Right lobe of liver (tissue), 6 donors: ENCODE results near the gene STPG1. TPM values are rescaled to one million over a fixed set of nuclear protein-coding genes. Genes with fewer than 3 reads are reported as not detected.

ENCODE experiments used
- ATAC-seq, 4 donors: fragments of 200-7000 bp; cut with Tn5 transposase; one replicate each; pipeline ENCODE4 v1.9.1; 2020; ENCODE audit warnings: mild to moderate bottlenecking in 4 of 4, moderate library complexity in 4 of 4
- DNase-seq, 3 donors: peaks; one replicate each; pipeline ENCODE4 v3.0.0-alpha.2; 2020
- H3K27ac ChIP-seq, 3 donors: fragments of 200-600 bp; one replicate each; pipeline ENCODE4 v1.8.0; 2022
- H3K27me3 ChIP-seq, 2 donors: fragments of 200-600 bp; one replicate each; pipeline ENCODE4 v1.8.0; 2022
- H3K36me3 ChIP-seq, 4 donors: fragments of 200-600 bp; sonication (generic) in 1 of 4; one replicate each; pipeline versions ENCODE4 v1.5.1 to v1.8.0; 2017 to 2022; ENCODE audit warnings: control low read depth in 1 of 4
- H3K4me1 ChIP-seq, 4 donors: fragments of 200-600 bp; sonication (generic) in 1 of 4; one replicate each; pipeline versions ENCODE4 v1.5.1 to v1.8.0; 2017 to 2022; ENCODE audit warnings: control low read depth in 1 of 4
- H3K4me3 ChIP-seq, 3 donors: fragments of 200-600 bp; one replicate each; pipeline ENCODE4 v1.8.0; 2022
- H3K9me3 ChIP-seq, 4 donors: fragments of 200-600 bp; sonication (generic) in 1 of 4; one replicate each; pipeline versions ENCODE4 v1.5.1 to v1.8.0; 2017 to 2022; ENCODE audit warnings: control low read depth in 1 of 4
- POLR2A ChIP-seq: fragments of 450-650 bp; IDR thresholded peaks from one replicate; pipeline ENCODE4 v1.6.1; 2017; ENCODE audit warnings: antibody characterized with exemption, mild to moderate bottlenecking
- WGBS: methylation state at CpG from one replicate; pipeline ENCODE4 v1.1.6; 2018; ENCODE audit warnings: low coverage, low lambda C conversion rate; ENCODE audit not compliant: insufficient coverage; ENCODE audit errors: missing lambda C conversion rate; 5-methylcytosine and 5-hydroxymethylcytosine counted together
- intact Hi-C, 2 donors: fragments of 100-400 bp; cut with DNase I; formaldehyde crosslinking; loops; one replicate each; pipeline versions ENCODE4 v1.11.2 to v1.14.1; 2022
- total RNA-seq, 6 experiments: library from RNA; depleted of rRNA in 2 of 6; stranded (reverse); fragments of >200 nt in 2 of 6; fragmentation: NEBNext Ultra II Directional in 3 of 6; extraction: Animal tissue kit (Norgen Biotek cat#: 25700) in 3 of 6; gene quantifications; one replicate each; pipeline versions ENCODE4 v1.1.0 to v1.2.4, GENCODE V29; 2016 to 2023
- TF ChIP-seq, protein P1 (sequence below), 4 donors: fragments of 200-600 bp in 3 of 4; fragments of 450-650 bp in 1 of 4; IDR thresholded peaks; one replicate each; pipeline versions ENCODE4 v1.5.1 to v1.8.0; 2016 to 2022; ENCODE audit warnings: antibody characterized with exemption in 4 of 4, mild to moderate bottlenecking in 2 of 4
- donor health status: DM: no; HTN: yes; CAD: no.
- donor health status: DM: no; HTN: no; CAD: no.
- donor health status: DM: no; HTN: no; CAD: no.
- donor health status: DM: no; HTN: yes; CAD: no.
- donor health status: DM: no; HTN: yes; CAD: no.

The STPG1 gene
- total RNA-seq, 6 experiments from 2014 or later: 1.0 to 3.6 (median 1.7) TPM

DNA sequence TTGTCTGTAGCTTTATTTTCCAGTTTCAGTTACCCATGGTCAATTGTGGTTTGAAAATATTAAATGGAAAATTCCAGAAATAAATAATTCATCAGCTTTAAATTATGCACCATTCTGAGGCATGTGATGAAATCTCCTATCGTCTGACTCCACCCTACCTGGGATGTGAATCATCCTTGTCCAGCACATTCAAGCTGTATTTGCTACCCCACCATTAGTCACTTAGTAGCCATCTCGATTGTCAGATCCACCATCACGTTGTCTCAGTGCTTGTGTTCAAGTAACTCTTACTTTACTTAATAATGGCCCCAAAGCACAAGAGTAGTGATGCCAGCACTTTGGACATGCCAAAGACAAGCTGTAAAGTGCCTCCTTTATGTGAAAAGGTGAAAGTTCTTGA lies 4.0 kb downstream of the STPG1 start:
- Histone ChIP-seq H3K27ac (no peak overlapping the region), H3K4me3 (no peak overlapping the region), H3K36me3 (no peaks in the 10 kb centered on the region), H3K9me3 (no peaks in the 10 kb centered on the region), H3K4me1 (peaks cover 0 to 4% (median 0%) of the 10 kb centered on the region in 4 donors), H3K27me3 (no peaks in the 10 kb centered on the region)
- no peak for ATAC-seq
- no peak for TF ChIP-seq POLR2A
- TF ChIP-seq, protein P1, sequence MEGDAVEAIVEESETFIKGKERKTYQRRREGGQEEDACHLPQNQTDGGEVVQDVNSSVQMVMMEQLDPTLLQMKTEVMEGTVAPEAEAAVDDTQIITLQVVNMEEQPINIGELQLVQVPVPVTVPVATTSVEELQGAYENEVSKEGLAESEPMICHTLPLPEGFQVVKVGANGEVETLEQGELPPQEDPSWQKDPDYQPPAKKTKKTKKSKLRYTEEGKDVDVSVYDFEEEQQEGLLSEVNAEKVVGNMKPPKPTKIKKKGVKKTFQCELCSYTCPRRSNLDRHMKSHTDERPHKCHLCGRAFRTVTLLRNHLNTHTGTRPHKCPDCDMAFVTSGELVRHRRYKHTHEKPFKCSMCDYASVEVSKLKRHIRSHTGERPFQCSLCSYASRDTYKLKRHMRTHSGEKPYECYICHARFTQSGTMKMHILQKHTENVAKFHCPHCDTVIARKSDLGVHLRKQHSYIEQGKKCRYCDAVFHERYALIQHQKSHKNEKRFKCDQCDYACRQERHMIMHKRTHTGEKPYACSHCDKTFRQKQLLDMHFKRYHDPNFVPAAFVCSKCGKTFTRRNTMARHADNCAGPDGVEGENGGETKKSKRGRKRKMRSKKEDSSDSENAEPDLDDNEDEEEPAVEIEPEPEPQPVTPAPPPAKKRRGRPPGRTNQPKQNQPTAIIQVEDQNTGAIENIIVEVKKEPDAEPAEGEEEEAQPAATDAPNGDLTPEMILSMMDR (IDR thresholded peaks at IDR 0.05): no peak
- no peak for DNase-seq
- intact Hi-C loops: no loop called here
- 79% methylated on average over 3 of the region's 3 CpGs for WGBS

DNA sequence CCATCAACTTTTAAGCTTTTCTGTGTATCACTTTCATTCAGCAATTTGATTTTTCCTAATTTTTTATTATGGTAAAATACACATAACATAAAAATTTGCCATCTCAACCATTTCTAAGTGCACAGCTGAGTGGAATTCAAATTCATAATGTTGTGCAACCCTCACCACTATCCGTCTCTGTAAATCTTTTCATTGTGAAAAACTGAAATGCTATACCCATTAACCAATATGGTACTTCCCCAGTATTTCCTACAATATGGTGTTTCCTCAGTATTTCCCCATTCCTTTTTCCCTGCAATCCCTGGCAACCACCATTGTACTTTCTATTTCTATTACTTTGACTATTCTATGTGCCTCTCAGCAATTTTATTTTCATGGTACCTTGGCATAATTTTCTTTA lies 6.8 kb downstream of the STPG1 start:
- ATAC-seq (no peak), DNase-seq (no peak)
- 58% methylated on average over 1 of the region's 1 CpG for WGBS
- H3K27ac ChIP-seq: no peak overlapping the region
- TF ChIP-seq, protein P1 (IDR thresholded peaks at IDR 0.05): no peak
- TF ChIP-seq POLR2A: no peak
- H3K4me3 ChIP-seq: no peak overlapping the region
- H3K4me1 ChIP-seq: no peaks in the 10 kb centered on the region
- no peaks in the 10 kb centered on the region for H3K9me3 ChIP-seq
- intact Hi-C loops: no loop called here
- H3K36me3 ChIP-seq: no peaks in the 10 kb centered on the region
- no peaks in the 10 kb centered on the region for H3K27me3 ChIP-seq

DNA sequence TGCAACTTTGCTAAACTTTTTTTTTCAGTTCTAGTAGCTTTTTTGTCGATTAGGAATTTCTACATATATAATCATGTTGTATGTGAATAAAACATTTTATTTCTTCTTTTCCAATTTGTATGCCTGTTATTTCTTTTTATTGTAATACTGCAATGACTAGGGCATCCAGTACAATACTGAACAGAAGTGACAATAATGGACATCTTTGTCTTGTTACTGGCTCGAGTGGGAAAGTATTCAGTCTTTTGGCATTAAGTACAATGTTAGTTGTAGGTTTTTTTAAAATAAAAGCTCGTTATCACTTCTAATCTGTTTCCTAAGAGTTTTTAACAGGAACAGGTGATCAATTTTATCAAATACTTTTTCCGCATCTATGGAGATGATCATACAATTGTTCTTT lies 9.8 kb downstream of the STPG1 start:
- Histone ChIP-seq H3K4me1 (no peaks in the 10 kb centered on the region), H3K4me3 (no peak overlapping the region), H3K36me3 (no peaks in the 10 kb centered on the region), H3K27me3 (no peaks in the 10 kb centered on the region), H3K27ac (no peak overlapping the region), H3K9me3 (no peaks in the 10 kb centered on the region)
- ATAC-seq (no peak), DNase-seq (no peak)
- 86% methylated on average over 4 of the region's 4 CpGs for WGBS
- intact Hi-C loops: no loop called here
- TF ChIP-seq POLR2A: no peak
- TF ChIP-seq, protein P1 (IDR thresholded peaks at IDR 0.05): no peak

DNA sequence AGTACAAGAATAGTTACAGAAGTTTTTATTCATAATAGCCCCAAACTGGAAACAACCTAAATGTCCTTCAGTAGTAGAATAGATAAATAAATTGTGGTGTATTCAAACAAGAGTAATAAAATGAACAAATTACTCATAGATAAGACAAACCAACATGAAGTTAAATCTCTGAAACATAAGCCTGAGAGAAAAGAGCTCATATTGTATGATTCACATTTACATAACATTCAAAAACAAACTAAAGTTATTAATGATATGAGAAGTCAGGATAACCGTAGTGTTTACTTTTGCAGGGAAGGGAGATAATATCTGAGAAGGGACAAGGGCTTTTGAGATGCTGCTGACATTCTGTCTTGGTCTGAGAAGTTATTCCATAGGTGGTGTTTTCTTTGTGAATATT lies 13.5 kb downstream of the STPG1 start:
- no peaks in the 10 kb centered on the region for H3K36me3 ChIP-seq
- DNase-seq: no peak
- no peak for TF ChIP-seq POLR2A
- TF ChIP-seq, protein P1 (IDR thresholded peaks at IDR 0.05): no peak

DNA sequence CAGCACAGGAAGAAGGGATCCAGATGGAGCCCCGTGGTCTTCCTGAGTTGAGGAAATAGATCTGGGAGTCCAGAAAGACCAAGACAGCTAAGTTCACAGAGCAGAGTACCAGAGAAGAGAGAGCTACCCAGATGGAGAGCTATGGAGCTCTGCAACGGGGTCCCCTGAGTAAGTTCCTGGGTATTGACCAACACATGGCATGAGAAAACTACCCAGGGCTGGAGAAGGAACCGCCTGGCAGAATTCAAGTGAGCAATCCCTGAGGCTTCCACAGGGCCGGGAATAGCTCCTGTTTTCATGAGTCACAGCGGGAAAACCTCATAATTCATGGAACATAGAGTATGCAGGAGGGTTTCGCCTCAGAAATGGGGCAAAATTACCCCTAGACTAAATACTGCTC lies 19.7 kb downstream of the STPG1 start:
- WGBS: 85% methylated on average over 6 of the region's 6 CpGs
- Histone ChIP-seq H3K27ac (no peak overlapping the region), H3K4me1 (peaks cover 0 to 26% (median 10%) of the 10 kb centered on the region in 4 donors), H3K36me3 (no peaks in the 10 kb centered on the region), H3K4me3 (no peak overlapping the region), H3K27me3 (no peaks in the 10 kb centered on the region), H3K9me3 (no peaks in the 10 kb centered on the region)
- ATAC-seq (no peak), DNase-seq (peak in 1 of 3 donors; percentile 12)
- intact Hi-C loops: loop anchor here (5.0 to 10.0 kb wide), 2 partner anchors 192 to 319 kb away; no protein-coding TSS in a partner anchor
- no peak for TF ChIP-seq POLR2A
- TF ChIP-seq, protein P1 (IDR thresholded peaks at IDR 0.05): no peak

More for the DNA sequence above, 13.5 kb downstream of the STPG1 start:
- intact Hi-C loops: no loop called here
- Histone ChIP-seq H3K9me3 (no peaks in the 10 kb centered on the region), H3K27me3 (no peaks in the 10 kb centered on the region), H3K27ac (no peak overlapping the region), H3K4me1 (no peaks in the 10 kb centered on the region), H3K4me3 (no peak overlapping the region)
- ATAC-seq: no peak
- 64% methylated on average over 1 of the region's 1 CpG for WGBS
